Dermis microvascular lymphatic vessel endothelial cell (primary cell): Measurements from ENCODE around the gene CYP27A1. TPM values are rescaled to one million over a fixed set of nuclear protein-coding genes. Genes with fewer than 3 reads are reported as not detected.
"Not testable (repeated sequence)": the region's sequence is repeated elsewhere in the genome, so short reads cannot be mapped to it uniquely, and the experiment has no call there.

Experiments
- DNase-seq, 2 donors: peaks; one replicate each; pipeline versions ENCODE4 v3.0.0 to v3.0.0-alpha.2; 2010; ENCODE audit warnings: low read depth in 2 of 2
- total RNA-seq: library from RNA; depleted of rRNA; stranded (reverse); fragments of >200 nt; gene quantifications from 2 replicates; pipeline ENCODE4 v1.2.1, GENCODE V29; 2014

Gene CYP27A1
- total RNA-seq = 6.2 and 19.2 TPM in 2 replicates

DNA sequence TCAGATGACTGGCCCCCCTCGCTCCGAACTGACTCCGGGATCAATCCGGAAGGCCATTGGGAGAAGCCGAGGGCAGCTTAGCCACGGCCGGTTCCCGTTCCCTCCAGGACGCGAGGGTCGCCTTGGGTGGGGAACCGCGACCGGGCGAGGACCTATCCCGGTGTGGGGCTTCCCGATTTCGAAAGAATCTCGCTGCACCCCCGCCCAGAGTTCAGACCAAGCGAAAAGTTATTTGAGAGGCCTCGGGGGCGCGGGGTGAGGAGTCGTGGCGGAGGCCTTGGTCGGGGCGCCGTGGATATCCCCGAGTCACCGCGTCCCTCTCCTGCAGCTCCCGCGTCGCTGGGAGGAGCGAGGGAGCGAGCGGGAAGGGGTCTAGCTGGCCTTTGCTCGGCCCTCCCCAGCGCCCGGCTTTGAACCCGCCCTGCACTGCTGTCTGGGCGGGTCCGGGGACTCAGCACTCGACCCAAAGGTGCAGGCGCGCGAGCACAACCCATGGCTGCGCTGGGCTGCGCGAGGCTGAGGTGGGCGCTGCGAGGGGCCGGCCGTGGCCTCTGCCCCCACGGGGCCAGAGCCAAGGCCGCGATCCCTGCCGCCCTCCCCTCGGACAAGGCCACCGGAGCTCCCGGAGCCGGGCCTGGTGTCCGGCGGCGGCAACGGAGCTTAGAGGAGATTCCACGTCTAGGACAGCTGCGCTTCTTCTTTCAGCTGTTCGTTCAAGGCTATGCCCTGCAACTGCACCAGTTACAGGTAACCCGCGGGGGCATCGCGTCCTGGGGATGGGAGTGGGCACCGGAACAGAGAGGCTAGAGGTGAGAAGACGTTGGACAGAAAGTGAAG is at the start of gene CYP27A1:
CYP27A1 (plus strand) TSS at position 457 of the 837 bp plus-strand sequence; CDS start at position 493, 36 bp downstream.
- peak in 1 of 2 donors; percentile 28 for DNase-seq

DNA sequence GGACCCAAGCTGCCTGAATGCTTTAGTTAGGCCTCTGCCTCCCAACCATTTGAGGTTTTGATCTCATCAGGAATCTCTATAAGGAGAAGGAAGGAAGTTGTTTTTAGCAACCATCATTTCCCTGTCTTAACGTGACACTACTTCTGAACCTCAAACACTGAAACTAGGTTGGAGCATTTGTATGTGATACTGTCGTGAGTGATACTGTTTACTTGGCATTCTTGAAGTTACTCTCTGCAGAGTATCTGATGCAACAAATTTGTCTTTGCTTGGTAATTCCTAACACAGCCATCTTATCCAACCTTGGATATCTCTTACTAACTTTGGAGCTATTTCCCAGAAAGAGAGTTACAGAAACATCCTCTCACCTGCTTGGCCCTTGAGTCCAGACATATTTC is 49.2 kb upstream of the CYP27A1 start:
- DNase-seq = no peak

DNA sequence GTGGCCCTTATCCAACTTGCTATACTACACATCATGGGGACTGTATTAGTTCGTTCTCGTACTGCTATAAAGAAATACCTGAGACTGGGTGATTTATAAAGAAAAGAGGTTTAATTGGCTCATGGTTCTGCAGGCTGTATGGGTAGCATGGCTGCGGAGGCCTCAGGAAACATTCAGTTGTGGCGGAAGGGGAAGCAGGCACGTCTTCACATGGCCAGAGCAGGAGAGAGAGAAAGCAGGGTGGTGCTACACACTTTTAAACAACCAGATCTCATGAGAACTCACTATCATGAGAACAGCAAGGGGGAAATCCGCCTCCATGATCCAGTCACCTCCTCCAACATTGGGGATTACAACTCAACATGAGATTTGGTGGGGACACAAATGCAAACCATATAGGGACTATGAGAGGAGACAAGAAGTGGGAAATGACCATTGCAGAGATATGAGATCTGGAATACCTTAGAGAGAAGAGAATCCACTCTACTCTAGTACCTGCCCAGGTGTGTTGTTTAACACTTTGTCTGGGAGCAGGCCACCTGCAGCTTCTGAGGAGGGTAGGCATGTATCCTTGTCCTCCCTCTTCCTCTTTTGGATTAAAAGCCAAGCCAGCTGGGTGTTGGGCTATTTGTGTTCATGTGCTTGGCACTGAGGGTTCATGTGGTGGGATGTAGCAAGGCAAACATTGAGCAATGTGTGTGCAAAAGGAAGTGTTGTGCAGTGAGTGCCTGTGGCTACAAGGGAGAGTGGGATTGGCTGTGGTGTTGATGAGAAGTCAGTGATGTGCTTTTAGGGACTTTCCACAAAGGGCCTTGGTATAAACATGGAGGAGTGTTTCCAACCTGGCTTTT is 48.6 kb upstream of the CYP27A1 start:
- peak; percentile 29 to 34 for DNase-seq

DNA sequence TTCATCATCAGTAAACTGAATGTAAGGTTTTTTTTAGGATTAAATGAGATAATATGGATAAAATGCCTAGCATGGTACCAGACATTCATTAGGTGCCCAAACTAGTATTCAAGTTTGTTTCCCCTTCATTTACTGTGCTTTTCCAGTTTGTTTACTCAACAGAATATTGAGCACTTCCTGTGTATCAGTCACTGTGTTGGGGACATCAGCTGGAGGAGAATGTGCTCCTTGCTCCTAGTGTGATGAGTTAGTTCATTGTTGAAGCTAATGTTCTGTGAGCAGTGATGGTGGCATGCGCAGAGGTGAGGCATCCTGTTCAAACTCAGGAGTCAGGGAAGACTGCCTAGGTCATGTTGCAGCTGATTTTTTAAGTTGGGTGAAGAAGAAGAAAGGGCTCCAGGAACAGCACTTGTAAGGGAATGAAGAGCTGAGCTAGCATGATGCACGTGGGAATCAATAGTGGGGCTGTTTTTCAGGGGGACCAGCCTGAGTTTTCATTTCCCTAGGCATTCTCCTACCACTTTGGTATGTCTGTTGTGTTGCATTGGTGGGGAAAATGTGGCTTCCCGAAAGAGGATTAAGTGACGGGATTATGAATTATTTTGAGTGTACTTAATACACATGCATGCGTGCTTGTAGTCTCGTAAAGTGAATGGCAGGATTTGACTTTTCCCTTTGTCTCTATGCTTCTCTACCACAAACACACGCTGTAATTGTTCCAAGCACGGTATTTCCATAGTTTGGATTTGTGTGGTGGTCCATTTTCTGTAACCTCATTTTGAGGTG is 47.6 kb upstream of the CYP27A1 start:
- DNase-seq = no peak

DNA sequence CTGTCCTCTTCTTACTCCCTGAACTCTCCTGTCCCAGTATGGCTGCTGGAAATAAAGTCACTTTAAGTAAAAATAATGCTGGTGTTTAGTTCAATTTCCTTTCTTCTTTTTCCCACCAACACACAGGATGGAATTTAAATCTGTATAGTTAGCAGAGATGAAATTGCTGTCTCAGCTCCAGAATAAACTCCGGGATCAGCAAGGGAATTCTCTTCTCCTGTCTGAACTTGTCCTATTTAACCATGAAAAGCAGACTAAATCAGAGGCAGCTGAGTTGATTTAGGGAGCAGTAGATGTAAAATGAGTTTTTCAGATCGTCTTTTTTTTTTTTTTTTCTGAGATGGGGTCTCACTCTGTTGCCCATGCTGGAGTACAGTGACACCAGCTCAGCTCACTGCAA is 45.4 kb upstream of the CYP27A1 start:
- DNase-seq = no peak

DNA sequence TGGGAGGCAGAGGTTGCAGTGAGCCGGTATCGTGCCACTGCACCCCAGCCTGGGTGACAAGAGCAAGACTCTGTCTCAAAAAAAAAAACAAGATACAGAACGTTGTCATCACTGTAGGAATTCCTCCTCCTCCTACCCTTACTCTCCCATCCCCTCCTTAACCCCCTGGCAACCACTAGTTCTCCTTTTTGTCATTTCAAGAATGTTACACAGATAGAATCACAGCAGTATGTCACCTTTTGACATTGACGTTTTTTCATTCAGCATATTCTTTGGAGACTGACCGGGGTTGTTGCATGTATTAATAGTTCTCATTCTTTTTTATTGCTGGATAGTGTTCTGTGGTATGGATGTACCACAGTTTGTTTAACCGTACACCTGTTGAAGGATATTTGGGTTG is 38.9 kb upstream of the CYP27A1 start:
- no peak for DNase-seq

DNA sequence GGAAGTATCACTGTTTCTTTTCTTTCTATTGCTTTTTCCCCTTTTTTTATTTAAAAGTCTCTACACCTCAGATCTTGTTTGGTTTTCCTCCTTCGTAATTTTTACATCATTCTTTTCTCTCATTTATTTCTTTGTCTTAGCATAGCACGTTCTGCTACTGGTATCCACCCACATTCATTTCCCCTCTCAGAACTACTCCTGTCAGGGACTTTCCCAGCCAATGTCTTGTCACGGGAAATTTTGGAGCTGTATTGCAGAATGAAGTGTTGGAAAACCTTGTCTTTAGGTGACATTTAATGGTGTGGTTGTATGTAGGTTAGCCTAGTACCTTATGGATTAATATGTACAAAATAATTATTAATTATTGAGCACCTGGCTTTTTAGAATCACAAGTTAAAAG is 37.3 kb upstream of the CYP27A1 start:
- DNase-seq = no peak

DNA sequence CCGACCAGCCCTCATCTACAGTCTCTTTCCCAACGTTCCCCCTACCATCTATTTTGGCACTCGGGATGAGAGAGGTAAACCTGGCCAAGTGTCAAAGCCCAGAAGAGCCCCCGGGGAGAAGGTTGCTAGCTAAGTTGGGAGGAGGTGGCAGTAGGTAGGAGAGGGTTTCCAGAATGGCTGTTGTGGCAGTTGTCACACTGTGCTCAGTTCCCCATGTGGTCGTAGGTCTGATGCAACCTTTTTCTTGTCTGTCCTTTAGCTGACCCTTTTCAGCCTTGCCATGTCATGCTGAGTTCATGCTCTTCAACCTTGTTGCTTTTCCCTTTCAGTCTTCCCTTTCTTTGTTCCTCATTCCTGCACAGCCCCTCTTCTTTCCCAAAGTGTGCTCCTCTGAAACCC is 36.8 kb upstream of the CYP27A1 start:
- DNase-seq = no peak

DNA sequence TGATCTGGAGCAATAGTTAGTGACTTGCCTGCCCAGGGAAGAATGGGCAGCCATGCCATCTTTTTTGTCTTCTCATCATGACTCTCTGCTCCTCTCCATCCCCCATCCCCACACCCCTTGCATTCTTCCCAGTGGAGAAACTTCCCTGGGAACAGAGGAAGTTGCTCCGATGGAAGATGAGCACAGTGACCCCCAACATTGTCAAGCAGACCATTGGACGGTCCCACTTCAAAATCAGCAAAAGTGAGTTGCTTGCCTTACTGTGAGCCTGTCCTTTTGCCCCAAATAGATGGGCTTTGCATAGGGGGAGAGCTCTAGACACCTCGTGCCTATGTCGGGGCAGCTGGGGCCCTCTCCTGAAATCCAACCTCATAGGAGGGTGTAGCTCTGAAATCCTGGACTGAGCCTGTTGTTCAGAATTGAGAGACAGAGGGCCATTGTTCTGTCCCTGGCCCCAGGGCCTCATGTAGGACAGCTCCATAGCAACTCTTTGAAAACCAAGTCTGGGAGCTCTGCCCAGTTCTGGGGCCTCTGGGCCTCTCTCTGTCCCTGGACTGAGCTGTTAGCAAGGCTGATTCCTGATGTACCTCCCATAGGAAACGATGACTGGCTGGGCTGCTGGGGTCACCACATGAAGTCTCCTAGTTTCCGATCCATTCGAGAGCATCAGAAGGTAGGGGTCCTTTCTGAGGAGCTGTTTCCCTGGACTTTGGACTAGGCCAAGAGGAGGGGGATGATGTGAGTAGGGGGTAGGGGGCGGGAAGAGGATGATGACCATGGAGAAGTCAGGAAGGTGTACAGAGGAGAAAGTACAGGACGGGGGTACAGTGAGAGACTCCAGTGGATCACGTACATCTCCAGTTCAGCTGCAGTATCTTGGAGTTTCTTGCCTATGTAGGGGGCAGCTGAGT is 36.1 kb upstream of the CYP27A1 start:
- peak in 1 of 2 donors; percentile 12 for DNase-seq

DNA sequence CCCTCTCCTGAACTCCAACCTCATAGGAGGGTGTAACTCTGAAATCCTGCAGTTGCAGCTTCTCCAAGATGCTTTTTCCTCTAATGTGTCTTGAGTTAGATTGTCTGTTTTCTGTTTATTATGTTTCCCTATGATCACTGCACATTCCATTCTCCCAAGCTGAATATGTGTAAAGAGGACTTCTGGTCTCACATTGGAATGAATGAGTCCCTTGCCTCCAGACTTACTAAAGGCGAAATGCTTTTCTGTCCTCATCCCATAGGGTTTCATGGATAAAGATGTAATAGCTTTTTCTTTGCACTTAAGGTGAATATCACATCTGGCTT is 35.5 kb upstream of the CYP27A1 start:
- DNase-seq = no peak

DNA sequence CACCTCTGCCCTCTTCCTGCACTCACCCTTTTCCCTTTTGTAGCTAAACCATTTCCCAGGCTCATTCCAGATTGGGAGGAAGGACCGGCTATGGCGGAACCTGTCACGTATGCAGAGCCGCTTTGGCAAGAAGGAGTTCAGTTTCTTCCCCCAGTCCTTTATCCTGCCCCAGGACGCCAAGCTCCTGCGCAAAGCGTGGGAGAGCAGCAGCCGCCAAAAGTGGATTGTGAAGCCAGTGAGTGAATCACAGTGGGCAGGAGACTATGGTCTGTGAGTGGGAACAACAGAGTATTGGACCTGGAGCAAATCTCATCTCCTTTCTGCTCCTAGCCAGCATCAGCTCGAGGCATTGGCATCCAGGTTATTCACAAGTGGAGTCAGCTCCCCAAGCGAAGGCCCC is 35.0 kb upstream of the CYP27A1 start:
- DNase-seq = no peak

DNA sequence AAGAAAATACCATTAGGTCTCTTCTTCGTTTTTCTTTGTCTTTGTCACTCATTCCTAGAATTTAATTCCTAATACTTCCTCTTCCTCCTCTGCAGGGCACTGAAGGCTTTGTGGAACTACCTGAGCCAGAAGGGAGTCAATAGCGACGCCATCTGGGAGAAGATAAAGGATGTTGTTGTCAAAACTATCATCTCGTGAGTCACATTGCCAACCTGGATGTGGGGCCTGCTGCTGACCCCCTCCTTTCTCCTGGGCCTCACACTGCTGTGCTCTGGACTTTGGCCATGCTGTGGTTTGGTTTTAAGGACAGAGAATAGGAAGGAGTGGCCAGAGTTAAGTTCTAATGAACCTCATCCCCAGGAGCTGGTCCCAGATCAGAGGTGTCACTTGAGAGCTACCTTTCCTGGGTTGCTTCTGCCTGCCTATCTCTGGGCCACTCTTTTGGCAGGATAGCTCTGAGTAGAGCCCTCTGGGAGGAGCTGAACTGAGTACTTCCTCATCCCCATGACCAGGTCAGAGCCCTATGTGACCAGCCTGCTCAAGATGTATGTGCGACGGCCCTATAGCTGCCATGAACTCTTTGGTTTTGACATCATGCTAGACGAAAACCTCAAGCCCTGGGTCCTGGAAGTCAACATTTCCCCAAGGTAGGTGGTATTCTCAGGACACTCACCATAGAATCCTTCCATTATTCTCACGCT is 33.1 kb upstream of the CYP27A1 start:
- no peak for DNase-seq

DNA sequence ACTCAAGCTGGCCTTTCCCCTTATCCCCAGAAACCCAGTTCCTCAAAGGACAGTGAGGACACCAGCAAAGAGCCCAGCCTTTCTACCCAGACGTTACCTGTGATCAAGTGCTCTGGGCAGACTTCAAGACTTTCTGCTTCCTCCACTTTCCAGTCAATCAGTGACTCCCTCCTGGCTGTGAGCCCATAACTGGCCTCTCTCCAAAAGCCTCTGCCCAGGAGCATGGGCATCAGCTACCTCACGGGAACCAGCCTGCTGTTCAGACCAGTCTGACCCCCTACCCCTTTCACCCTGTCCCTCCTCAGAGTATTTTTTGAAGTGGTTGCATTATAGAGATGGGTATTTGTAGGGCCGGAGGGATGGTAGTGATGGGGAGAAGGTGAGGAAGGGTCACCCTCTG is 27.7 kb upstream of the CYP27A1 start:
- DNase-seq = no peak

DNA sequence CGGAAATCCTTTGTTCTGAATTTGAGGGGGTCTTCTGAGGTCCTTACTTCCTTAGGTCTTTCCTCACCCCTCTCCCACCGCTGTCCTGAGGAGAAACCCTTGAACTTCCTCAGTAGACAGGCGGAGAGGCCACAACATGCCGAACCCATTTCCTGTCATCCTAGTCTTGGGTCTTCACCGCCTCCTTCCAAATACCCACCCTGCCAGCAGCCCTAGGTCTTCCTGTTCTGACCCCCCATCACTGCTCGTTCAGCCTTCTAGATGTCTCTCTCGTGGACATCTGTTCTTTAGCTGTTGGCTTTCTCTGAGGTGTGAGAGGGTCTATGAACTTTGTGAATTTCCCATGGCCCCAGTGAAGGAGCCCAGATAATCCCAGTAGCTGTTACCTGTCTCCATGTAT is 27.2 kb upstream of the CYP27A1 start:
- DNase-seq = no peak

DNA sequence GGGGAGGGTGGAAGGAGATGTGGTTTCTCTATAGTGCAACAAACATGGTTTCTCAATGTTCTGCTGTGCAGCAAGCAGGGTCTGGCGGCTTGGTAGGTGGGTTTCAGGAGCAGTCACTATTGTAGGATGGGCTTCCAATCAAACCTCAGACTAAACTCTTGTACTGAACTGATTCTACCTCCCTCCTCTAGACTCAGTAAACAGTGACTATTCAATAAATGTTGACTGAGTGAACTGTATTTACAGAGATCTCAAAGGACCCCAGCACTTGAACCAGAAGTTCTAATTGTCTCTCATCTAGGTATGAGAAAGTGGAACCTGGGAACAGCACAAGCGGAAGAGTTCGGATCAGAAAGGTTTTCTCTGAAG is 26.8 kb upstream of the CYP27A1 start:
- DNase-seq = no peak

DNA sequence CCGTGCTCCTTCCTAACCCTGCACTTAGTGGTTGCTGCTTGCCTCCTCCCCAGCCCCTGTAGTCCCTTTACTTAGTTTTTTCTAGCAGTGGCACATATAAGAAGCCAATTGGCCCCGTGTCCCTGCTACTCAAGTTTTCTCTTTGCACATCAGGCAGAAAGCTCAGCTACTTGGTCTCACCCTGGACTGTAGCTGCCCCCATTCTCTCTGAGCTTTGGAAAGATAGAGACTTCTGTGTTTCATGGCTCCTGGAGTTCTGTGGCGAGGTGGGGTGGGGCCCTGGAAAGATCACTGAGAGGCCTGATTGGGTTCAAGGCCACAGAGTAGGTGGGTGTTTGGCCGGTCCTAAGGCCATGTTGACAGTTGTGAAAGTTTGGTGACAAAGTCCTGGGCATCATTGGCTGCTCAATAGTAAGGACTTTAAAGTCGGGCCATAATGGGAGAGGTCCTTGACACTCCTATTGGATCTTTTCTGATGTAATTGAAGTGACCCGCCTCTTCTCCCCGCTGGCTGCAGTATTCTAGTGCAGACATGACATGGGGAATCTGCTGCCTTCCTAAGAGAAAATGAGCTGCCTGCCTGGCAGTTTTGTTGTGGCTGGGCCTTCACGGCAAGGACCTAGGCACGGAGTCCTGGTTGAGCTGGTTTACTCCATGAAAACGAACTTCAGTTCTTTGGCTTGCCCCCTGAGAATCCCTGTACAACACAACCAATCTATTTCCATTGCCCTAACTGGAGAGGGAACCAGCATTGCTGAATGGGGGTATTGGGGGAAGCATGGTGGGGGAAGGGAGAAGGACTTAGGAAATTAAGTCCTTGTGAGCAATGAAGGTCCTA is 26.2 kb upstream of the CYP27A1 start:
- DNase-seq = no peak

DNA sequence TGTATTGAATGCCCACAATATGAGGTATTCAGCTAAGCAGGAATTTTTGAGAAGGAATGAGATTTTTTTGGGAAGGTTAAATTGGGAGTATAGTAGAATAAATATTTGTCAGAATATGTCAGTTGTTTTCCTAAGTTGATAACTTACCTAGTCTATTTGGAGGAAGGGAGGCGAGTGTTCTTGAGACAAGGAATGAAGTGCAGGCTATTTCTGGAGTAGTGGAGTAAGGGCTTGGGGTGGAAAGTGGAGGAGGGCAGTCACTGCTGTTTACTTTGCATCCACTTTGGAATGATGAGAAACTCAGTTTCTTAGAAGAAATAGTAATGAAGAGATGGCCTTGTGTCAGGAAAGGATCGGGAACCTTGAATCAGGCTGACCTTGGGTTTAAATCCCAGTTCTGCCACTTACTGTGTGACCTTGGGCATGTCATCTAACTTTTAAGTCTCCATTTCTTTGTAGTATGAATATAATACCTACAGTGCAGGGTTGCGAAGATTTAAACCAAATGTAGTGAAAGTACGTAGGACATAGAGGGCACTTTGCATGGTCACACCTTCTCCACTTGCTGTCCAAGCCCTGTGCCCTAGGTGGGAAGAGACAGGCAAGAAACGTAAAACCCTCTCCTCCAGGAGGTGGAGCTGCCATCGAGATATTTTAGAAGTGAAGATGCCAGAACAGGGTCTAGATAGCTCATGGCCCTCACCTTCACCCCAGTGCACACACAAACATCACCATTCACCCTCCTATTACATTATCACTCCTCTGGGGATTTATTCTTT is 25.2 kb upstream of the CYP27A1 start:
- DNase-seq = no peak

DNA sequence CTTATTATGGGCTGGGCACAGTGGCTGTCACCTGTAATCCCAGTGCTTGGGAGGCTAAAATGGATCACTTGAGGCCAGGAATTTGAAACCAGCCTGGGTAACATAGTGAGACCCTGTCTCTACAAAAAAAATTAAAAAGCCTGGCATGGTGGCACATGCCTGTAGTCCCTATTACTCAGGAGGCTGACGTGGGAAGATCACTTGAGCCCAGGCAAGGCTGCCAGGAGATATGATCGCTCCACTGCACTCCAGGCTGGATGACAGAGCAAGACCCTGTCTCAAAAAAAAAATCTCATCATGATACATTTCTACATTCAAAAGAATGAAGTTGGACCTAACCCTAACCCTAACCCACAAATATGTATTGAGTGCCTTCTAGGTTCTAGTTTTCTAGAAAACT is 20.2 kb upstream of the CYP27A1 start:
- DNase-seq = no peak

DNA sequence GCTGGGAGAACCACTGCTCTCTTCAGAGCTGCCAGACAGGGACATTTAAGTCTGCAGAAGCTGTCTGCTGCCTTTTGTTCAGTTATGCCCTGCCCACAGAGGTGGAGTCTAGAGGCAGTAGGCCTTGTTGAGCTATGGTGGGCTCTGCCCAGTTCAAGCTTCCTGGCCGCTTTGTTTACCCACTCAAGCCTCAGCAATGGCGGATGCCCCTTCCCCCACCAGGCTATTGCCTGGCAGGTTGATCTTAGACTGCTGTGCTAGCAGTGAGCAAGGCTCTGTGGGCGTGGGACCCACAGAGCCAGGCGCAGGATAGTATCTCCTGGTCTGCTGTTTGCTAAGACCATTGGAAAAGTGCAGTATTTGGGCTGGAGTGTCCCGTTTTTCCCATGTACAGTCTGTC is 9.2 kb upstream of the CYP27A1 start:
- not testable (repeated sequence) for DNase-seq
